ENCODE results near the gene PEX11B.

PEX11B gene

GRCh38 chr1:145949219-145949618 lies 30.7 kb upstream of the PEX11B start:
- H3K79me2 ChIP-seq (ENCODE audit: insufficient read depth, low read length): peaks cover 48% of the 10 kb centered on the region
- no peak for ATAC-seq (ENCODE audit: insufficient read depth, low read depth)
- no peak overlapping the region for H3K9ac ChIP-seq (ENCODE audit: low read depth, low read length)
- no peak overlapping the region for H3K27ac ChIP-seq (ENCODE audit: low read length)
- no peaks in the 10 kb centered on the region for H3K27me3 ChIP-seq (ENCODE audit: insufficient read depth, low read length, poor library complexity)
- H3K4me2 ChIP-seq (ENCODE audit: insufficient read depth, low read length): no peak overlapping the region
- no peaks in the 10 kb centered on the region; the same call in 1 of the 2 replicates for H4K20me1 ChIP-seq (ENCODE audit: insufficient read depth, low read length)
- DNase-seq: no peak
- TF ChIP-seq CTCF (IDR thresholded peaks at IDR 0.05; ENCODE audit: borderline replicate concordance, extremely low read depth, low read length, poor library complexity, severe bottlenecking) (no peak), EZH2 (IDR thresholded peaks at IDR 0.05; ENCODE audit: borderline replicate concordance, low read depth, low read length, severe bottlenecking) (no peak)
- peaks cover 8% of the 10 kb centered on the region; the same call in 1 of the 2 replicates for H3K4me1 ChIP-seq (ENCODE audit: insufficient read depth, low read length)
- H3K4me3 ChIP-seq (ENCODE audit: low read depth in 1 of 2, low read length in 2 of 2): no peak overlapping the region
- no peaks in the 10 kb centered on the region for H3K9me3 ChIP-seq (ENCODE audit: insufficient read depth, low read length, severe bottlenecking)
- H2AFZ ChIP-seq (ENCODE audit: low read depth, low read length): no peak overlapping the region
- peaks cover 44% of the 10 kb centered on the region for H3K36me3 ChIP-seq (ENCODE audit: insufficient read depth, low read length)

GRCh38 chr1:145947551-145947950 lies 29.0 kb upstream of the PEX11B start:
- no peak for DNase-seq
- H3K9me3 ChIP-seq (ENCODE audit: insufficient read depth, low read length, severe bottlenecking): no peaks in the 10 kb centered on the region
- no peak overlapping the region for H3K4me3 ChIP-seq (ENCODE audit: low read depth in 1 of 2, low read length in 2 of 2)
- H3K27ac ChIP-seq (ENCODE audit: low read length): no peak overlapping the region
- TF ChIP-seq EZH2 (IDR thresholded peaks at IDR 0.05; ENCODE audit: borderline replicate concordance, low read depth, low read length, severe bottlenecking) (no peak), CTCF (IDR thresholded peaks at IDR 0.05; ENCODE audit: borderline replicate concordance, extremely low read depth, low read length, poor library complexity, severe bottlenecking) (no peak)
- H3K9ac ChIP-seq (ENCODE audit: low read depth, low read length): no peak overlapping the region
- H3K4me1 ChIP-seq (ENCODE audit: insufficient read depth, low read length): peaks cover 3% of the 10 kb centered on the region; the same call in 1 of the 2 replicates
- ATAC-seq (ENCODE audit: insufficient read depth, low read depth): no peak
- H3K36me3 ChIP-seq (ENCODE audit: insufficient read depth, low read length): peaks cover 53% of the 10 kb centered on the region
- H3K79me2 ChIP-seq (ENCODE audit: insufficient read depth, low read length): peaks cover 32% of the 10 kb centered on the region
- H3K4me2 ChIP-seq (ENCODE audit: insufficient read depth, low read length): no peak overlapping the region
- no peaks in the 10 kb centered on the region for H3K27me3 ChIP-seq (ENCODE audit: insufficient read depth, low read length, poor library complexity)
- H2AFZ ChIP-seq (ENCODE audit: low read depth, low read length): no peak overlapping the region
- H4K20me1 ChIP-seq (ENCODE audit: insufficient read depth, low read length): no peaks in the 10 kb centered on the region; the same call in 1 of the 2 replicates

- TF ChIP-seq EZH2 (IDR thresholded peaks at IDR 0.05; ENCODE audit: borderline replicate concordance, low read depth, low read length, severe bottlenecking) (no peak), CTCF (IDR thresholded peaks at IDR 0.05; ENCODE audit: borderline replicate concordance, extremely low read depth, low read length, poor library complexity, severe bottlenecking) (no peak)
- Histone ChIP-seq H3K79me2 (ENCODE audit: insufficient read depth, low read length) (peaks cover 22% of the 10 kb centered on the region), H3K36me3 (ENCODE audit: insufficient read depth, low read length) (peaks cover 53% of the 10 kb centered on the region), H3K4me3 (ENCODE audit: low read depth in 1 of 2, low read length in 2 of 2) (no peak overlapping the region), H3K9me3 (ENCODE audit: insufficient read depth, low read length, severe bottlenecking) (no peaks in the 10 kb centered on the region), H4K20me1 (ENCODE audit: insufficient read depth, low read length) (no peaks in the 10 kb centered on the region; the same call in 1 of the 2 replicates), H3K9ac (ENCODE audit: low read depth, low read length) (no peak overlapping the region), H2AFZ (ENCODE audit: low read depth, low read length) (no peak overlapping the region), H3K4me2 (ENCODE audit: insufficient read depth, low read length) (no peak overlapping the region), H3K27ac (ENCODE audit: low read length) (no peak overlapping the region), H3K27me3 (ENCODE audit: insufficient read depth, low read length, poor library complexity) (no peaks in the 10 kb centered on the region), H3K4me1 (ENCODE audit: insufficient read depth, low read length) (peaks cover 3% of the 10 kb centered on the region; the same call in 1 of the 2 replicates)
- no peak for DNase-seq
- no peak for ATAC-seq (ENCODE audit: insufficient read depth, low read depth)
These were observed 28.0 kb upstream of the PEX11B start for GRCh38 chr1:145946477-145946986.

Data from DND-41 (cell line).